OCI-LY1 (cell line): ENCODE measurements around the gene THBS4.

ENCODE experiments used
- H2AFZ ChIP-seq: fragments of 200-600 bp; sonication (generic), shearing (Covaris generic); 2 replicates; pipeline ENCODE4 v1.6.0; 2014; ENCODE audit warnings: antibody characterized with exemption, mild to moderate bottlenecking, low read length
- H3F3A ChIP-seq: fragments of 200-600 bp; sonication (generic), shearing (Covaris generic); 2 replicates; pipeline ENCODE4 v1.6.0; 2014; ENCODE audit warnings: mild to moderate bottlenecking, antibody characterized with exemption, low read length, moderate library complexity; ENCODE audit not compliant: insufficient read depth
- H3K27ac ChIP-seq: fragments of 200-600 bp; sonication (generic); 2 replicates; pipeline ENCODE4 v1.5.1; 2014; ENCODE audit warnings: low read length, mixed run types, mild to moderate bottlenecking, low read depth; ENCODE audit not compliant: poor library complexity, severe bottlenecking
- H3K27me3 ChIP-seq: fragments of 200-600 bp; sonication (generic); 2 replicates; pipeline ENCODE4 v1.6.0; 2014; ENCODE audit warnings: antibody characterized with exemption, mild to moderate bottlenecking, low read length, moderate library complexity; ENCODE audit not compliant: insufficient read depth
- H3K36me3 ChIP-seq: fragments of 200-600 bp; sonication (generic); 2 replicates; pipeline ENCODE4 v1.6.1; 2014; ENCODE audit warnings: mild to moderate bottlenecking, antibody characterized with exemption, low read length, moderate library complexity, mixed read lengths; ENCODE audit not compliant: insufficient read depth
- H3K4me1 ChIP-seq: fragments of 200-600 bp; sonication (generic); 2 replicates; pipeline ENCODE4 v1.5.1; 2014; ENCODE audit warnings: mild to moderate bottlenecking, low read length, moderate library complexity; ENCODE audit not compliant: insufficient read depth, severe bottlenecking
- H3K4me2 ChIP-seq: fragments of 200-600 bp; sonication (generic), shearing (Covaris generic); 2 replicates; pipeline ENCODE4 v1.6.1; 2014; ENCODE audit warnings: low read length
- H3K4me3 ChIP-seq: fragments of 200-600 bp; sonication (generic); 2 replicates; pipeline ENCODE4 v1.5.1; 2014; ENCODE audit warnings: low read length, low read depth, mild to moderate bottlenecking, mixed read lengths; ENCODE audit not compliant: poor library complexity, severe bottlenecking
- H3K79me2 ChIP-seq: fragments of 200-600 bp; shearing (Covaris generic); 2 replicates; pipeline ENCODE4 v1.6.1; 2016; ENCODE audit warnings: mixed run types, low read length, mixed read lengths; ENCODE audit not compliant: insufficient read depth
- H3K9ac ChIP-seq: fragments of 200-600 bp; sonication (generic), shearing (Covaris generic); 2 replicates; pipeline ENCODE4 v1.6.1; 2014; ENCODE audit warnings: mild to moderate bottlenecking, low read length, mixed read lengths
- H3K9me2 ChIP-seq: fragments of 200-600 bp; sonication (generic), shearing (Covaris generic); 2 replicates; pipeline ENCODE4 v1.6.1; 2014; ENCODE audit warnings: low read depth, mild to moderate bottlenecking, low read length, mixed read lengths
- H3K9me3 ChIP-seq: fragments of 200-600 bp; shearing (Covaris generic); 2 replicates; pipeline ENCODE4 v1.6.1; 2014; ENCODE audit warnings: low read length, mixed read lengths
- H4K20me1 ChIP-seq: fragments of 200-600 bp; sonication (generic), shearing (Covaris generic); 2 replicates; pipeline ENCODE4 v1.6.0; 2016; ENCODE audit warnings: mild to moderate bottlenecking, low read length; ENCODE audit not compliant: insufficient read depth
- CTCF ChIP-seq: fragments of 200-600 bp; sonication (generic), shearing (Covaris generic); IDR thresholded peaks from 2 replicates; pipeline ENCODE4 v1.5.1; 2017; ENCODE audit warnings: mild to moderate bottlenecking, antibody characterized with exemption, low read length, moderate library complexity, mixed read lengths
- EZH2 ChIP-seq: fragments of 200-600 bp; sonication (generic), shearing (Covaris generic); IDR thresholded peaks from 2 replicates; pipeline ENCODE4 v1.8.0; 2017; ENCODE audit warnings: borderline replicate concordance, mixed run types, mild to moderate bottlenecking, antibody characterized with exemption, low read length, moderate library complexity, mixed read lengths

Gene THBS4

DNA sequence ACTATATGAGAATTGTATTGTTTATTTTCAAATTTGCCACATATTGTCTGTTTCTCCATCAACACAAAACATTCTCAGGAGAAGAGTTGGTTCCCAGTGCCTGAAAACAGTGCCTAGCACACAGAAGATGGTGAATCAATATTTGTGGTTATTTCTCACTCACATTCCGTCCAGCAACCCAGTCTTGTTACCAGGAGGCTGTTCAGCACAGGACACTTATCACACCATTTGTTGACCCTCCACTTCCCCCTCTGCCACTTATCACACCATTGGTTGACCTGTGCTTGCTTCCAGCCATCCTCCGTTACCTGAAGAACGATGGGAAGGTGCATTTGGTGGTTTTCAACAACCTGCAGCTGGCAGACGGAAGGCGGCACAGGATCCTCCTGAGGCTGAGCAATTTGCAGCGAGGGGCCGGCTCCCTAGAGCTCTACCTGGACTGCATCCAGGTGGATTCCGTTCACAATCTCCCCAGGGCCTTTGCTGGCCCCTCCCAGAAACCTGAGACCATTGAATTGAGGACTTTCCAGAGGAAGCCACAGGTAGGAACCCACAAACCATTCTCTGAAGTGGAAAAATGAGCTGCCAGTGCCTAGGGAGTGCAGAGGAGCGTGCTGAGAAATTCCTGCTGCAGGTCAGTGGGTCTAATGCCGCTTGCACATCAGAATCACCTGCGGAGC lies 20.5 kb downstream of the THBS4 start:
- H3F3A ChIP-seq = no peaks in the 10 kb centered on the region
- TF ChIP-seq CTCF (no peak), EZH2 (no peak)
- H3K27me3 ChIP-seq = 0 out of 2 replicates have a peak, but pooled peaks cover 2% of the 10 kb centered on the region
- H3K4me1 ChIP-seq = no peaks in the 10 kb centered on the region
- no peak overlapping the region for H3K27ac ChIP-seq
- no peak overlapping the region for H3K9ac ChIP-seq
- H3K9me3 ChIP-seq = no peaks in the 10 kb centered on the region
- no peaks in the 10 kb centered on the region for H3K36me3 ChIP-seq
- H3K4me3 ChIP-seq = no peak overlapping the region
- H2AFZ ChIP-seq = no peak overlapping the region
- H3K4me2 ChIP-seq = no peak overlapping the region
- H4K20me1 ChIP-seq = no peaks in the 10 kb centered on the region
- no peaks in the 10 kb centered on the region for H3K9me2 ChIP-seq
- no peaks in the 10 kb centered on the region for H3K79me2 ChIP-seq

GRCh38 chr5:80057099-80057498 lies 22.0 kb downstream of the THBS4 start:
- Histone ChIP-seq H3F3A (no peaks in the 10 kb centered on the region), H3K27me3 (0 out of 2 replicates have a peak, but pooled peaks cover 3% of the 10 kb centered on the region), H3K36me3 (no peaks in the 10 kb centered on the region), H3K9ac (no peak overlapping the region), H3K4me2 (no peak overlapping the region), H4K20me1 (no peaks in the 10 kb centered on the region), H3K27ac (no peak overlapping the region), H2AFZ (no peak overlapping the region), H3K4me3 (no peak overlapping the region), H3K9me3 (no peaks in the 10 kb centered on the region), H3K79me2 (no peaks in the 10 kb centered on the region), H3K4me1 (no peaks in the 10 kb centered on the region), H3K9me2 (no peaks in the 10 kb centered on the region)
- no peak for TF ChIP-seq EZH2
- no peak for TF ChIP-seq CTCF

DNA sequence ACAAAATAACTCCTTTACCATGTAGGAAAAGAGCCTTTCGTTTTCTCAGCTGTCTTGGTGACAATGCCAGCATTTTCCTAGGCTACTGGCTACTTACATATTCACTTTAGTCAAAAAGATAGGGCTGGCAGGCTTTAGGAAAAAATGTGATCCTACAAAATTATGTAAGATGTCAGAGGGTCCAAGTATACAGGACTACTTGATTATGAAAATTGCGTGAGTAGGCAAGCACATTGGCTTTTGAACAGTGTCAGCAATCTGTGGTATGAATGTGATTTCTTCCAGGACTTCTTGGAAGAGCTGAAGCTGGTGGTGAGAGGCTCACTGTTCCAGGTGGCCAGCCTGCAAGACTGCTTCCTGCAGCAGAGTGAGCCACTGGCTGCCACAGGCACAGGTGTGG lies 22.8 kb downstream of the THBS4 start:
- no peak for TF ChIP-seq EZH2
- TF ChIP-seq CTCF = no peak
- Histone ChIP-seq H3K27me3 (0 out of 2 replicates have a peak, but pooled peaks cover 3% of the 10 kb centered on the region), H3K27ac (no peak overlapping the region), H3K4me2 (no peak overlapping the region), H4K20me1 (no peaks in the 10 kb centered on the region), H3K9me2 (no peaks in the 10 kb centered on the region), H3K36me3 (no peaks in the 10 kb centered on the region), H3F3A (no peaks in the 10 kb centered on the region), H3K9ac (no peak overlapping the region), H2AFZ (no peak overlapping the region), H3K4me3 (no peak overlapping the region), H3K9me3 (no peaks in the 10 kb centered on the region), H3K4me1 (no peaks in the 10 kb centered on the region), H3K79me2 (no peaks in the 10 kb centered on the region)
